ENCODE results near the gene FAM171A1.

Gene FAM171A1

GRCh38 chr10:15181576-15182156 is 189.4 kb downstream of the FAM171A1 start:
- H3K4me3 ChIP-seq (ENCODE audit: low read depth, low read length), result no peak overlapping the region

- no peak overlapping the region for H3K4me3 ChIP-seq (ENCODE audit: low read depth, low read length)
These were observed 190.4 kb downstream of the FAM171A1 start for GRCh38 chr10:15180736-15181135.

DNA sequence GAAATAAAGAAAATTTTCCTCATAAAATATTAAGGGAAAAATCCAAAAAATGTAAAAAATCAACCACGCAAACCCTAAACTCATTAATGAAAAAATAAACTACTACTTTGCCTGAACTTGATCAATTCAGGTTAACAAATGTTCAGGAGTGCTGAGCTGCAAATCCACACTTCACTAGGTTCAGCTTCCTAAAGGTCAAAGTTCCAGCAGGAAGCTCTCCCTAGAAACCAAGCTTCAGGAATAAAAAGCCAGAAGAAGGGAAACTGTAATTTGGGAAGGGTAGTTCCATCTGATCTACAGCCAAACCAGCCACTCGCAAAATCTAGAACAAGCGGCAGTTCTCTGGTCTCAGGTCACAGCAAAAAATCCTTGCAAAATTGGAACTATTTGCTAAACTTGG is 194.8 kb downstream of the FAM171A1 start:
- H3K4me3 ChIP-seq (ENCODE audit: low read depth, low read length), result no peak overlapping the region

DNA sequence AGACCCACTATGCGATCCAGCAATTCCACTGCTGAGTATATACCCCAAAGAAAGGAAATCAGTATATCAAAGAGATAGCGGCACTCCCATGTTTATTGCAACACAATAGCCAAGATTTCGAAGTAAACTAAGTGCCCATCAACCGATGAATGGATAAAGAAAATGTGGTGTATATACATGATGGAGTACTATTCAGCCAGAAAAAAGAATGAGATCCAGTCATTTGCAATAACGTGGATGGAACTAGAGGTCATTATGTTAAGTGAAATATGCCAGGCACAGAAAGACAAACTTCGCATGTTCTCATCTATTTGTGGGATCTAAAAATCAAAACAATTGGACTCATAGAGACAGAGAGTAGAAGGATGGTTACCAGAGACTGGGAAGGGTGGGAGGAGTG is 195.5 kb downstream of the FAM171A1 start:
- no peak overlapping the region for H3K4me3 ChIP-seq (ENCODE audit: low read depth, low read length)

- H3K4me3 ChIP-seq (ENCODE audit: low read depth, low read length), result no peak overlapping the region
These were observed 198.7 kb downstream of the FAM171A1 start for GRCh38 chr10:15172306-15172840.

- no peak overlapping the region for H3K4me3 ChIP-seq (ENCODE audit: low read depth, low read length)
These were observed 201.3 kb downstream of the FAM171A1 start for GRCh38 chr10:15169555-15170401.

GRCh38 chr10:15168786-15169554 is 202.1 kb downstream of the FAM171A1 start:
- H3K4me3 ChIP-seq (ENCODE audit: low read depth, low read length), result peak overlapping the region; percentile 6

GRCh38 chr10:15168291-15168785 is 202.8 kb downstream of the FAM171A1 start, which contains the start of gene NMT2:
Gene NMT2 (minus strand): TSS chr10:15168693. CDS start chr10:15168612, 81 bp downstream.
- peak within 1 kb of the TSS; percentile 86 for H3K4me3 ChIP-seq (ENCODE audit: low read depth, low read length)

- peak overlapping the region; percentile 86 for H3K4me3 ChIP-seq (ENCODE audit: low read depth, low read length)
These were observed 203.4 kb downstream of the FAM171A1 start for GRCh38 chr10:15167411-15168290.

DNA sequence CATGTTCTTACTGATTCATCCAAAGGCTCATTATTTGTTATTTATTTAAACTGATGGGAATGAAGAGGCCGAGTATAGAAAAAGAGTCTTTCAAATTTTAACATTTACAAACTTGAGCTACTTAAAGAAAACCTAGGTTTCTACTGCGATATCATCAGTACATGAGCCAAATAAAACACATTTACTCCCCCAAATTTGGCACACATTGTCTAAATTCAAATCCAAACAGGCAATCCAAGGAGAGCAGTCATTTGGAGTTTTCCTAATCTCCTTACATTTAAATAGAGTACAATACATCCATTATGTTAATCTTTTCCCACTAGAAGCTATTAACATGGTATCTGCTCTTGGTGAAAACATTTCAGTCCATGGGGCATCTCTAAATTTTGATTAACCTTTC is 204.8 kb downstream of the FAM171A1 start:
- H3K4me3 ChIP-seq (ENCODE audit: low read depth, low read length), result no peak overlapping the region

DNA sequence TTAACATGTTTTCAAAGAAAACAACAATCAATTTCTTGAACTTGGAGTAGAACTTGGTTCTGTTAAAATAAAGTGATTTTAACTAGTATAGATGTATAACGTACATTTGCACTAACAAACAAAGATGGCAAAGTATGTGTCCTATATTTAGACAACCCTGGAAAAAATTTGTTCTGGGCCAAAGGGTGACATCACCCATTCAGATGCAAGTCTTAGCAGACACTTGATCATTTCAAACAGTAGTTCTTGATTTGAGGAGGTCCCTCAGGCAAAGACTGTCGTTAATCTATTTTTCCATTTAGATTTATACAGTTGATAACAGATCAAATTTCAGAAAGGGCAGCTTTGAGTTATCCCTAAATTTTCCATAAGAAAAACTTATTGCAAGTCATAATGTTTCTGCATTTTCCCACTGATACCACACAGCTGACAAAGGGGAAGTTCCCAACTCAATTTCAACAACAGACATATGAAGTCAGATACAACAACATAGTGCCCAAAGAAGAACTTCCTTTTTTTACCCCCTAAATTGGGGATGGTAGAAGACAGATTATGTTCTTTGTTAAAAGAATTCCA is 207.7 kb downstream of the FAM171A1 start:
- no peak overlapping the region for H3K4me3 ChIP-seq (ENCODE audit: low read depth, low read length)

Data from iPS-11a (cell line).